Activated CD4-positive, alpha-beta T cell treated with anti-CD3 and anti-CD28 coated beads, Interleukin-2, Interleukin-6, amounts not matched to agents 100 ng/mL and 50 ng/mL, durations not matched to agents 16 hours and 8 hours (primary cell): ENCODE measurements around the gene SSBP4.

Experiments
- DNase-seq: peaks from one replicate; pipeline ENCODE4 v3.0.0-alpha.2; 2020

SSBP4 gene

DNA sequence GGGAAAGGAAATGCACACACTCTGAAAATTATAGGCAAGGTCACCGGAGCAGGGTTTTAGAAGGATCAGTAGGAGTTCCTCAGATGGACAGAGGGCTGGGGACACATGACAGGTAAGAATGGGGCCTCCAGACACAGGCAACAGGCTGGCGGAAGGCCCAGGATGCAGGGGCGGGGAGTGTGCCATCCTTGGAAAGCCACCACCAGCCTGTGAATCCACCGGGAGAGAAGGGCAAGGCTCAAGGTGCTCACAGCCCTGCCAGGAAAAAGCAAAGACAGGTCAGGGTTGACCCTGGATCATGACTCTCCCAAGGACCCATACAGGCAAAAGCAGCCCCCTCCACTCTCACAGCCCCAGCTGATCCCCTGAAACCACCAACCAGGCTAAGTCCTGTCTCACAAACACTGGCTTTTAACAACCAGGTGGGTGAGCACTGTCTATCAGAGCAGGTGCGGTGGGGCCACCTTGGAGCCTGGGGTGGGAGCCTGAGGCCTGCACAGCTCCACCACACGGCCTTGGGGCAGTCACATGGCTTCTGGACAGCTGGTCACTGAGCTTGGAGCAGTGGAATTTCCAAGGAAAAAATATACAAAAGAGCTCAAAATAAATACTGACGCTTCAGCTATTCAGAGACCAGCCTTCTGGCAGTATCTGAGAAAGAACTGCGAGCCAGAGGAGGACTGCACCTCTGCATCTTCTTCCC is 54.0 kb downstream of the SSBP4 start:
- no peak for DNase-seq

DNA sequence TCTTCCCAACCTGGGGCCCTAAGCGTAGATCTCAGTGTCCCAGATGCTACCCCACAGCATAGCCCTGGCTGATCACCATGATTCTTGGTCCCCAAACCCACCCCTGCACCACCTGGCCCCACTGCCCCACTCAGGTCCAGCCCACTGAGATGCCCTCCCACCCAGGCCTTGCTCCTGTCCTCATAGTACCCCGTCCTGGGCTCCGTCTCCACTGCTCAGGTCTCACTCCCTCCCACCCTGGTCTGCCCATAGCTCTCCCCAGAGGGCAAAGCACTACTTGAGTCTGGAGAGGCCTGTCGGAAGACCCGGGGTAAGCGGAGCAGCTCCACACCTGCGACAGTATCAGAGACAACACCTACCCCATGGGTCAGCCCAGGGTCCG is 54.5 kb downstream of the SSBP4 start:
- DNase-seq, result no peak

DNA sequence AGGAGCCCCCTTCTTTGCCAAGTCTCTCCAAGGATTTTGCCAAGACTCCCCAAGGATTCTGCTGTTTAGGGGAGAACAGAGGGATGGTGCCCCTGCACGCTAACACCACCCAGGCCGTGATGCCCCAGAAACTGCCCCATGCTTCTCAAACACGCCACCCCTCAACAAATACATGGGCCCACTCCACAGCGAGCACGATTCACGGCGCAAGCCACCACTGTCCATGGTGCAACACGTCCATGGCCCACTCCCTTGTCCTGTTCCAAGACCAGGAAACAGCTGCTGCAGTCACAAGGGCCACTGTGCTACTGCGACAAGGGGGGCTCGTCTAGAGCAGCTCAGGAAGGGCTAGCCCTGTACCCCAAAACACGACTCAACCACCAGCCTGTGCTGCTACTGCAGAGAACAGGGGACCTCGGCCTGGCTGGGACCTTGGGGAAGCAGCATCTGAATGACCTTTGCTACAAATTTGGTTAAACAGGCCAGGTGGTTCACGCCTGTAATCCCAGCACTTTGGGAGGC is 55.2 kb downstream of the SSBP4 start:
- DNase-seq, result no peak

DNA sequence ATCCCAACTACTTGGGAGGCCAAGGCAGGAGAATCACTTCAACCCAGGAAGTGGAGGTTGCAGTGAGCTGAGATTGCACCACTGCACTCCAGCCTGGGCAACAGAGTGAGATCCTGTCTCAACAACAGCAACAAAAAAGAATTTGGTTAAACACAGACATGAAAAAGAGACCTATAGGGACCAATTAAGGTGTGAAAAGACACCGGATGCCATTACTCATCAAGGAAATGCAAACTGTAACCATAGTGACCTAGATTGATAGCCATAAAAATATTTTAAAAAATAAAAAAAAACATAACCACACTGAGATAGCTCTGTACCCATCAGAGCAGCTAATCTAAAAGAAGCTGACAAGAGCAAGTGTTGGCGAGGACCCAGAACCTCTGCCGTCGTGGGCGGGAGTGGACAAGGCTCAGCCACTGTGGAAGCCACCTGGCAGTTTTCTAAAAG is 55.8 kb downstream of the SSBP4 start:
- DNase-seq, result peak; percentile 51

DNA sequence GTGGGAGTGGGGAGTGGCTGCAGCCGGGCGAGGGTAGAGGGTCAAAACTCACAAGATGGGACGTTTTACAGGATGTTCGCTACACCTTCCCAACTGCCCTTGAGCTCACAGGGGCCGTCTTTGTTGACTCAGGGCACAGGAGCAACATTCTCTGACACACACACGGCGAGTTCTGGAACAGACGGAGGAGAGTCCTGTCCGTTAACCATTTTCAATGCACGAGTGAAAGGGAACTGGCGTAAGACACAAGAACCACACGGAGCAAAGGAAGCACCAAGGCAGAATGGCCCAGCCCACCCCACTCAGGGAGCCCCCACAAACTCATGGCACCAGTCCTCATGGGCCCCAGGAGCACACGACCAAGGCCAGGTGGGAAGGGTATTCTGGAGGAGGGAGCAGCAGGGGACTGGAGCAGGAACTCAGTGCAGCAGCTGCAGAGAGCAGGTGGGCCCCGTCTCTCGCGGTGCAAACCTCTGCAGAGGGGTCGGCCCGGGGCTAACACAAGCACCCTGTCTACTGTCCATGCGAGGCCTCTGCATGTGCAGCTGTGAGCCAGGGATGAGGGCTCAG is 56.6 kb downstream of the SSBP4 start:
- no peak for DNase-seq

DNA sequence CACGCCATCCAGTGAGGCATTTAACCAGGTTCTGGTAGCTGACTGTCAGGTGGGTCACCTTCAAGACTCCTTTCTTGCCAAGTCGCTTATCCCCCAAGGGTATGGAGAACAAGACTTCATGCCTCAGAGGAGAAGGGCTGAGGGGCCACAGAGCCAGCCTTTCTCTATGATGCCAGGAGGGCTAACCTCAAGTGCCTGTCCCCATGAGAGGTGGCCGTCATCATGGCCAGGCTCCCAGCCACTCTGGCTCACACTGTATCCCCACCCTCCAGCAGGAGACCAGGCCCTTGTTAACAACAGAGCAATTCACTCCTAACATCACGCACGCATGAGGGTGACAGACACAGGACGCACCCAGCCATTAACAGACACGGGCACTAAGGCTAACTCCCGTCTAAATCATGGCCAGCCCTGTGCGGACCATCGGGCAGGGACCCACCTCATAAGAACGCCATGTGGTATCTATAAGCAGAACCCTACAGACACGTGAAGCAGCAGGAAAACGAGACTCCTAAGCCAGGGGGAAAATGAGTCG is 57.4 kb downstream of the SSBP4 start:
- no peak for DNase-seq

DNA sequence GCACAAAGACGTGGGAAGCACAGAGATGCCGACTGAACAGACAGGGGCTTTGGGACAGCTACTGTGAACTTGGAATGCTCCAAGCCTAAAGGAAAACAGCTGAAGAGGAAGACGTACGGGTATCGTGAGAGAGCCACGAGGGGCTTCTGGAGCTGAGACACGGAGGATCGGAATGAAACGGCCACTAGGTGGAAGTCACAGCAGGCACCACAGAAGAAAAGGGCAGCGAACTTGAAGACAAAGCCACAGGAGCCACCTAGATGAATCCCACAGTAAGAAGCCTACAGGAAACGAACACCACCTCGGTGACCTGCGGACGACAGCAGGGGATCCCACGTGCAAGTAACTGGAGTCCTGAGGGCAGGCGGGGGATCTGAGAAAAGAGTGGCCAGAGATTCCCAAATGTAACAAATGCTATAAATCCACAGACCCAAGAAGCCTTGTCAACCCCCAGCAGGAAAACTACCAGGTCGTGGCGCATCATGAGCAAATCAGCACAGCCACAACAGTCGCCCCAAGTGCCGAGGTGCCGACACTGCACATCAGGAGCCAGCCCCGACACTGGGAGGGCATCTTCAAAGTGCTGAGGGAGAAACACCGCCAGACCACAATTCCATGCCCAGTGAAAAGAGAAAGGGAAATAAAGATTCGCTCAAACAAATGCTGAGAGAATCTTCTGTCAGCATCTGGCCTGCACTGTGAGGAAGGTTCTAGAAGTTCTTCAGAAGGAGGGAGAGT is 58.0 kb downstream of the SSBP4 start:
- no peak for DNase-seq

DNA sequence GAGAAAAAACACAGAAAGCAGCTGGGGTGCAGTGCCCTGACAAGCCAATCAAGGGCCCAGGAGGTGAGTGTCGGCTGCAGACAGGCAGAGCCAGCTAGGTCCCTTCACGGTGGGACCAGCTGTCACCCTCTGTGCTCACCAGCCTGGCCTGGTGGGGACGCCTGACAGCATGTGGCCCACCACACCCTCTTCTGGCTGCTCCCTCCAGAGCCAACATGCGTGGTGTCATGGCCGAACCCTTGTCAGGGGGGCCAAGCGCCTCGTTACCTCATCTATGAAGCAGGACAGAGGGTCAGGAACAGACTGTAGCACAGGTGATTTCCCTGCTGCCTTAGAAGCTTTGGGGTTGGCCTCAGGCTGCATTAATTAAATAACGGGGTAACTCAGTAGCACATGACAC is 58.8 kb downstream of the SSBP4 start:
- DNase-seq, result no peak

DNA sequence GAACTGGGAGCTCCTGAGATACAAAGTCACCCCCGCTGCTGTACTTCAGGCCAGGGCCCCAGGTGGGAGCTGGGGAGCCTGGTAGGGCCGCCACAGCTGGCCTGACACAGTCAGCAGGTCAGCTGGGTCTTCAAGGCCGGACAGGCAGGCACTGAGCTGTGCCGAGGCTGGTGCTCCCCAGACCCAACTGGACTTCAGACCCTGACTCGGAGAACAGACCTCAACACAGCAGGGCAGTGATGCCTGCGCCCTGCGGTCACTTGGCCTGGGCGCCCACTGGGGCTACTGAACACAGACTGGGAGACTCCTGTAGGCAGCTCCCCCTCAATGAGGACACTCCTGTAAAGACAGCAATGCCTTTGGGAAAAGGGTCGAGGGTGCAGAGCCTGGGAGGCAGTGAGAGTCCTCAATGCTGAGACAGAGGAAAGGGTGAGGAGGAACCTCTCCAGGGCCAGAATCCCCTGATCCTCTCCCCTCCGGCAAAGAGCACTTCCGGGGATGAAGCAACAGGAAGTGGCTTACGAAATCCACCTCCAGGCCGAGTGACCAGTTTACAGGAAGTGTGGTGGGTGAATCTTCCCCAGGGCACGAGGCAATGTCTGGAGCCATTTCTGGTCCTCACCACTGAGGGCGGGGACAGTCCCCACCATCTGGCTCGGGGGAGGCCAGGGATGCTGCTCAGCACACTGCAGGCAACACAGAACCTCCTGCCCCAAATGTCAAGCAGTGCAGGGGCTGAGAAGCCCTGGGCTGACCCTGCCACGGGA is 59.5 kb downstream of the SSBP4 start:
- peak; percentile 84 for DNase-seq

DNA sequence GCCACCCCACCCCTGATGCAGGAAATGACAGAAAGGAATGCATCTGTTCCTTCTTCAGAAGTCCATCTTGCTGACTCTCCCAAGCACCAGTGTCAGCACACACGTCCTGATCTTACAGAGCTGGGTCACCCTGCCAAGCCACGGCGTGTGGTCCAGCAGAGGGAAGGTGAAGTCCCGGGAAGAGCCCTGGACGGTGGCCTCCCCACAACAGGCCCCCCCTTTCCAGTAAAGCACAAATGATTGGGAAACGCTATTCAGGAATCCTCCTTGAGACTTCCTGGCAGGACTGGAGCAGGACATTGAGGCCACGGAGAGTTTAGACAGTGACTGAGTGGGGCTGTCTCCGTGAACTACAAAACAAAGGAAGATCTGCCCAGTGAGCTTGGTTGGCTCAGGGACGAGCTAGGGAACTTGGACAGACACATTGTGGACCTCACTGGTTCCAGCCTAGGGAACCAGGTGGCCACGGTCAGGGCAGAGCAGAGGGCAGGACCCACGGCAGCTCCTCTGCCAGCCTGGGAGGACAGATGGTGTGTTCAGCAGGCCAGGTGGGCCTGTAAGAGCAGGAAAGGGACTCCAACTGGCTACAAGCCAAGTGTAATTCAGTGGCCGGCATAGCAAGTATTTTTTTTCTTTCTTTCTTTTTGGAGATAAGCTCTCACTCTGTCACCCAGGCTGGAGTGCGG is 61.0 kb downstream of the SSBP4 start:
- DNase-seq, result no peak

DNA sequence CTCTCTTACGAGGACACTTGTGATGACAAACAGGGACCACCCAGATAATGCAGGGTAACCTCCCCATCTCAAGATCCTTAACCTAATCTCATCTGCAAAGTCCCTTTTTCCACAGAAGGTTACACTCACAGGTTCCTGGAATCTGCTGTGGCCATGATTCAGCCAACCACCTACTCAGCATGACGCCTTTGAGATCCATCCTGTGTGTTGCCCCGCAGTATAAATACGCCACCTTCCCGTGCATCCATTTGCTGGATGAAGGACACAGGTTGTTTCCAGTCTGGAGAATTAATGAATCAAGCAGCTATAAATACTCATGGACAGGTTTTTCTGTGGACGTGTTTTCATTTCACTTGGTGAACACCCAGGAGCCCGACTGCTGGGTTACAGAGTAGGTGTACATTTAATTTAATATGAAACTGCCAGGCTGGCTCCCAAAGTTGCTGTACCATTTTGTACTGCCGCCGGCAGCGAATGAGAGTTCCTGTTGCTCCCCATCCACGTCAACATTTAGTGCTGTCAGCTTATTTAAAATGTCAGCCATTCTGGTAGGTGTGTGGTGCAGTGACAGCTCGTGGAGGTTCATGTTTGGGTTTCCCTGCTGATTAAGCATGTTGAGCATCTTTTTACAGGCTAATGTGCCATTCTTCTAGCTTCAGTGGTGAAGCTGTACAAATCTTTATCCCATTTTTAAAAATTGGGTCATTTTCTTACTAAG is 62.5 kb downstream of the SSBP4 start:
- DNase-seq, result peak; percentile 28

DNA sequence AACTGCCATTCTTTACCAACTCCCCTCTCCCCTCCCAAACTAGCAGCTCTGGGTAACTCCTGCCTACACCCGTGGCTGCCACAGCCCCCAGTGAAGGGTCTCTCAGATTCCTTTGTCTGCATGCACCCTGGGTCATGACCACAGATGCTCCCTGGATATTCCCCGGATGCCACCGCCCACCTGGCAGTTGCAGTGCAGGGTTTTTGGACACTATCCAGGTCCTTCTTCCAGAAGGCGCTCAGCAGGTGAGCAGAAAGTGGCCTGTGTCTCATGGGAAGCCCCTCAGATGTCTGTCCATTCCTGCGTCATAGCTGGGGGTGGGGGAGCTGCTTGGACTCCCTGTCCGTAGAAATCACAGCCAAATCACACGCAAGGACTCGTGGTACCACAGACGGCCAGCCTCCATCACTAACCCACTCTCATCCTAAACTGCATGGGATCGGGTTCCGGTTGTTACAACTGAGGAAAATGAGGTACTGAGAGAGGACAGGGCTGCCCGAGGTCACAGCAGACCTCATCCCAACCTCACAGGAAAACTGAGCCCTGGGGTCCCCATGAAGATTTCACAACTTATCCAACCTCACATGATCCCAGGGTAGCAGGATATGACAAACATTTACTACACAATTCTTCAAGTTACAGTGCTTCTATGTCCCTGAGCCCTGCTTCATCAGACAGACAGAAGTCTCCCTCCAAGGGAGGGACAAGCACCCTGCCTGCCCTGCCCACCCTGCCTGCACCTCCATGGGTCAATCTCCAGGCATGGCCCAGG is 64.1 kb downstream of the SSBP4 start:
- no peak for DNase-seq
